Measurements from ENCODE around the gene GUCY2F. TPM values are rescaled to one million over a fixed set of nuclear protein-coding genes. Genes with fewer than 3 reads are reported as not detected.

The GUCY2F gene
- total RNA-seq, 1 experiment from 2014 or later: not detected

- DNase-seq: no peak
- Histone ChIP-seq H3K36me3 (ENCODE audit: control insufficient read depth, insufficient read depth, low read length) (no peaks in the 10 kb centered on the region), H3K4me1 (no peaks in the 10 kb centered on the region), H3K27me3 (replicated peaks; ENCODE audit: control insufficient read depth, insufficient read depth, low read length) (no peaks in the 10 kb centered on the region), H3K4me3 (ENCODE audit: low read depth, low read length) (no peak overlapping the region), H3K9me3 (no peaks in the 10 kb centered on the region)
- H3K4me3 Mint-ChIP-seq (ENCODE audit: unreplicated experiment): no peak overlapping the region
- intact Hi-C loops (cut with micrococcal nuclease; ENCODE audit: unreplicated experiment): no loop called here
- ChIA-PET POLR2A (no interaction called here), CTCF (no interaction called here)
- no TSS peak for BruUV-seq (replicated peaks)
- H3K36me3 Mint-ChIP-seq (ENCODE audit: insufficient read depth, unreplicated experiment): no peaks in the 10 kb centered on the region
- no peak for TF ChIP-seq CTCF (IDR thresholded peaks at IDR 0.05; ENCODE audit: insufficient read depth in 1 of 2, low read depth in 1 of 2, low read length in 1 of 2, severe bottlenecking in 1 of 2, unreplicated experiment in 1 of 2)
- H3K27ac Mint-ChIP-seq (ENCODE audit: unreplicated experiment): no peak overlapping the region
- no peaks in the 10 kb centered on the region for H3K4me1 Mint-ChIP-seq (ENCODE audit: low read depth, unreplicated experiment)
- no peaks in the 10 kb centered on the region for H3K9me3 Mint-ChIP-seq (ENCODE audit: unreplicated experiment)
- H3K27me3 Mint-ChIP-seq (ENCODE audit: insufficient read depth, unreplicated experiment): peaks cover 3% of the 10 kb centered on the region
Observed at GRCh38 chrX:109464231-109464630, 17.7 kb downstream of the GUCY2F start.

GRCh38 chrX:109463784-109464183 is 18.1 kb downstream of the GUCY2F start:
- ChIA-PET POLR2A (no interaction called here), CTCF (no interaction called here)
- Histone ChIP-seq H3K9me3 (no peaks in the 10 kb centered on the region), H3K4me3 (ENCODE audit: low read depth, low read length) (no peak overlapping the region), H3K36me3 (ENCODE audit: control insufficient read depth, insufficient read depth, low read length) (no peaks in the 10 kb centered on the region), H3K27me3 (replicated peaks; ENCODE audit: control insufficient read depth, insufficient read depth, low read length) (no peaks in the 10 kb centered on the region), H3K4me1 (no peaks in the 10 kb centered on the region)
- BruUV-seq (replicated peaks): no TSS peak
- DNase-seq: no peak
- Mint-ChIP-seq H3K4me1 (ENCODE audit: low read depth, unreplicated experiment) (no peaks in the 10 kb centered on the region), H3K27me3 (ENCODE audit: insufficient read depth, unreplicated experiment) (peaks cover 3% of the 10 kb centered on the region), H3K4me3 (ENCODE audit: unreplicated experiment) (no peak overlapping the region), H3K36me3 (ENCODE audit: insufficient read depth, unreplicated experiment) (no peaks in the 10 kb centered on the region), H3K27ac (ENCODE audit: unreplicated experiment) (no peak overlapping the region), H3K9me3 (ENCODE audit: unreplicated experiment) (no peaks in the 10 kb centered on the region)
- intact Hi-C loops (cut with micrococcal nuclease; ENCODE audit: unreplicated experiment): no loop called here
- no peak for TF ChIP-seq CTCF (IDR thresholded peaks at IDR 0.05; ENCODE audit: insufficient read depth in 1 of 2, low read depth in 1 of 2, low read length in 1 of 2, severe bottlenecking in 1 of 2, unreplicated experiment in 1 of 2)

- H3K27ac Mint-ChIP-seq (ENCODE audit: unreplicated experiment): no peak overlapping the region
Observed at GRCh38 chrX:109448282-109448938, 33.5 kb downstream of the GUCY2F start.

More at GRCh38 chrX:109448282-109448938, 33.5 kb downstream of the GUCY2F start:
- no peak for DNase-seq
- intact Hi-C loops (cut with micrococcal nuclease; ENCODE audit: unreplicated experiment): no loop called here
- Mint-ChIP-seq H3K4me3 (ENCODE audit: unreplicated experiment) (no peak overlapping the region), H3K4me1 (ENCODE audit: low read depth, unreplicated experiment) (no peaks in the 10 kb centered on the region), H3K36me3 (ENCODE audit: insufficient read depth, unreplicated experiment) (no peaks in the 10 kb centered on the region), H3K27me3 (ENCODE audit: insufficient read depth, unreplicated experiment) (peaks cover 3% of the 10 kb centered on the region), H3K9me3 (ENCODE audit: unreplicated experiment) (no peaks in the 10 kb centered on the region)
- ChIA-PET POLR2A (no interaction called here), CTCF (no interaction called here)
- H3K36me3 ChIP-seq (ENCODE audit: control insufficient read depth, insufficient read depth, low read length): no peaks in the 10 kb centered on the region
- H3K9me3 ChIP-seq: no peaks in the 10 kb centered on the region
- no peak for TF ChIP-seq CTCF (IDR thresholded peaks at IDR 0.05; ENCODE audit: insufficient read depth in 1 of 2, low read depth in 1 of 2, low read length in 1 of 2, severe bottlenecking in 1 of 2, unreplicated experiment in 1 of 2)
- no peak overlapping the region for H3K4me3 ChIP-seq (ENCODE audit: low read depth, low read length)
- no peaks in the 10 kb centered on the region for H3K4me1 ChIP-seq
- no peaks in the 10 kb centered on the region for H3K27me3 ChIP-seq (replicated peaks; ENCODE audit: control insufficient read depth, insufficient read depth, low read length)
- BruUV-seq (replicated peaks): no TSS peak
